Measurements from ENCODE around the gene SLC26A6. TPM values are rescaled to one million over a fixed set of nuclear protein-coding genes. Genes with fewer than 3 reads are reported as not detected.

Gene SLC26A6
- total and polyA plus RNA-seq, 4 experiments from 2014 or later: 3.0 to 32.4 (median 17.6) TPM

- CTCF ChIA-PET (ENCODE audit: partially characterized antibody): no interaction called here
These were observed 49.9 kb downstream of the SLC26A6 start for GRCh38 chr3:48585411-48585810.

GRCh38 chr3:48584836-48585235 lies 50.4 kb downstream of the SLC26A6 start:
- H3K9me3 ChIP-seq (ENCODE audit: control insufficient read depth in 1 of 2, low read length in 2 of 2): no peaks in the 10 kb centered on the region
- no peaks in the 10 kb centered on the region for H3K36me3 ChIP-seq (ENCODE audit: insufficient read depth, low read length)
- intact Hi-C loops (cut with micrococcal nuclease): no loop called here
- Mint-ChIP-seq H3K9me3 (no peaks in the 10 kb centered on the region), H3K4me3 (no peak overlapping the region), H3K4me1 (no peaks in the 10 kb centered on the region), H3K27ac (no peak overlapping the region), H3K27me3 (peaks cover 9 to 20% of the 10 kb centered on the region in 2 donors), H3K36me3 (no peaks in the 10 kb centered on the region)
- no peaks in the 10 kb centered on the region for H3K4me1 ChIP-seq (ENCODE audit: insufficient read depth, low read length)
- no peak for DNase-seq
- CTCF ChIA-PET (ENCODE audit: partially characterized antibody): no interaction called here
- no peak overlapping the region for H3K4me3 ChIP-seq (ENCODE audit: low read length in 2 of 2)
- no peak overlapping the region for H3K27ac ChIP-seq (ENCODE audit: low read depth, low read length)
- no peaks in the 10 kb centered on the region for H3K27me3 ChIP-seq (ENCODE audit: insufficient read depth, low read length)
- POLR2A ChIA-PET (ENCODE audit: partially characterized antibody): no interaction called here

More at GRCh38 chr3:48585411-48585810, 49.9 kb downstream of the SLC26A6 start:
- Histone ChIP-seq H3K27me3 (ENCODE audit: insufficient read depth, low read length) (no peaks in the 10 kb centered on the region), H3K4me3 (ENCODE audit: low read length in 2 of 2) (no peak overlapping the region), H3K4me1 (ENCODE audit: insufficient read depth, low read length) (no peaks in the 10 kb centered on the region), H3K9me3 (ENCODE audit: control insufficient read depth in 1 of 2, low read length in 2 of 2) (no peaks in the 10 kb centered on the region), H3K36me3 (ENCODE audit: insufficient read depth, low read length) (no peaks in the 10 kb centered on the region), H3K27ac (ENCODE audit: low read depth, low read length) (no peak overlapping the region)
- intact Hi-C loops (cut with micrococcal nuclease): no loop called here
- no peaks in the 10 kb centered on the region for H3K4me1 Mint-ChIP-seq
- POLR2A ChIA-PET (ENCODE audit: partially characterized antibody): no interaction called here
- H3K27ac Mint-ChIP-seq: peak overlapping the region in 1 of 7 donors; percentile 59
- H3K4me3 Mint-ChIP-seq: no peak overlapping the region
- no peak for DNase-seq
- no peaks in the 10 kb centered on the region for H3K36me3 Mint-ChIP-seq
- peaks cover 9 to 21% of the 10 kb centered on the region in 2 donors for H3K27me3 Mint-ChIP-seq
- H3K9me3 Mint-ChIP-seq: no peaks in the 10 kb centered on the region

GRCh38 chr3:48581621-48582481 lies 53.4 kb downstream of the SLC26A6 start:
- Histone ChIP-seq H3K9me3 (ENCODE audit: control insufficient read depth in 1 of 2, low read length in 2 of 2) (no peaks in the 10 kb centered on the region), H3K4me3 (ENCODE audit: low read length in 2 of 2) (no peak overlapping the region), H3K27ac (ENCODE audit: low read depth, low read length) (no peak overlapping the region), H3K36me3 (ENCODE audit: insufficient read depth, low read length) (no peaks in the 10 kb centered on the region), H3K27me3 (ENCODE audit: insufficient read depth, low read length) (no peaks in the 10 kb centered on the region), H3K4me1 (ENCODE audit: insufficient read depth, low read length) (no peaks in the 10 kb centered on the region)
- CTCF ChIA-PET (ENCODE audit: partially characterized antibody): no interaction called here
- H3K4me1 Mint-ChIP-seq: no peaks in the 10 kb centered on the region
- no peak overlapping the region for H3K4me3 Mint-ChIP-seq
- no peaks in the 10 kb centered on the region for H3K9me3 Mint-ChIP-seq
- no peak for DNase-seq
- no peak overlapping the region for H3K27ac Mint-ChIP-seq
- peaks cover 1 to 2% of the 10 kb centered on the region in 2 donors for H3K27me3 Mint-ChIP-seq
- H3K36me3 Mint-ChIP-seq: no peaks in the 10 kb centered on the region
- intact Hi-C loops (cut with micrococcal nuclease): no loop called here
- POLR2A ChIA-PET (ENCODE audit: partially characterized antibody): no interaction called here

GRCh38 chr3:48576647-48577046 lies 58.6 kb downstream of the SLC26A6 start:
- Mint-ChIP-seq H3K4me3 (no peak overlapping the region), H3K9me3 (no peaks in the 10 kb centered on the region), H3K27me3 (peaks cover 0 to 1% of the 10 kb centered on the region in 2 donors), H3K4me1 (no peaks in the 10 kb centered on the region), H3K27ac (no peak overlapping the region), H3K36me3 (no peaks in the 10 kb centered on the region)
- H3K27ac ChIP-seq (ENCODE audit: low read depth, low read length): no peak overlapping the region
- ChIA-PET CTCF (ENCODE audit: partially characterized antibody) (interaction anchor here (0.8 kb wide), 1 partner anchor 20 kb away, joined by 3 read pairs; the partner anchor contains the start of gene PFKFB4), POLR2A (ENCODE audit: partially characterized antibody) (no interaction called here)
- H3K27me3 ChIP-seq (ENCODE audit: insufficient read depth, low read length): no peaks in the 10 kb centered on the region
- DNase-seq: no peak
- intact Hi-C loops (cut with micrococcal nuclease): no loop called here
- H3K36me3 ChIP-seq (ENCODE audit: insufficient read depth, low read length): no peaks in the 10 kb centered on the region
- H3K9me3 ChIP-seq (ENCODE audit: control insufficient read depth in 1 of 2, low read length in 2 of 2): no peaks in the 10 kb centered on the region
- H3K4me1 ChIP-seq (ENCODE audit: insufficient read depth, low read length): no peaks in the 10 kb centered on the region
- no peak overlapping the region for H3K4me3 ChIP-seq (ENCODE audit: low read length in 2 of 2)

Small RNAs within 50 kb of the gene (microRNA-seq; reads per million reads assigned to microRNA genes)
- gene MIR4793 (ENCODE audit: borderline microRNAs expressed, borderline number of aligned reads, borderline replicate concordance) (not detected), gene MIR711 (ENCODE audit: borderline microRNAs expressed, borderline number of aligned reads, borderline replicate concordance) (not detected)

Other genes with a start within 250 kb of the SLC26A6 start
- 1 to 10 TPM; 2.6 to 5.0 TPM for gene PLXNB1, start 205.4 kb downstream of the SLC26A6 start, total RNA-seq
- gene PLXNB1, start 205.4 kb downstream of the SLC26A6 start, polyA plus RNA-seq: under 1 TPM in 1 of 2 donors, not detected in 1; 0.48 TPM
- gene CCDC51, start 195.3 kb downstream of the SLC26A6 start, total RNA-seq: 1 to 10 TPM; 5.1 to 5.4 TPM
- 10 to 100 TPM in 1 of 2 donors, 1 to 10 TPM in 1; 6.6 to 13.3 TPM for gene CCDC51, start 195.3 kb downstream of the SLC26A6 start, polyA plus RNA-seq
- 100 to 1,000 TPM; 309 to 310 TPM for gene TMA7, start 195.2 kb downstream of the SLC26A6 start, total RNA-seq
- 100 to 1,000 TPM; 765 to 952 TPM for gene TMA7, start 195.2 kb downstream of the SLC26A6 start, polyA plus RNA-seq
- gene ATRIP, start 188.7 kb downstream of the SLC26A6 start, total RNA-seq: 10 to 100 TPM; 14.9 to 15.2 TPM
- 10 to 100 TPM; 11.3 to 15.4 TPM for gene ATRIP, start 188.7 kb downstream of the SLC26A6 start, polyA plus RNA-seq
- 100 to 1,000 TPM; 218 TPM for gene SHISA5, start 131.3 kb downstream of the SLC26A6 start, total RNA-seq
- 100 to 1,000 TPM; 434 to 470 TPM for gene SHISA5, start 131.3 kb downstream of the SLC26A6 start, polyA plus RNA-seq
- 1 to 10 TPM; 2.6 to 2.7 TPM for gene PFKFB4, start 78.7 kb downstream of the SLC26A6 start, total RNA-seq
- gene PFKFB4, start 78.7 kb downstream of the SLC26A6 start, polyA plus RNA-seq: 1 to 10 TPM; 2.5 TPM
- gene UCN2, start 71.7 kb downstream of the SLC26A6 start, total RNA-seq: not detected
- gene UCN2, start 71.7 kb downstream of the SLC26A6 start, polyA plus RNA-seq: not detected
- gene COL7A1, start 40.1 kb downstream of the SLC26A6 start, total RNA-seq: 1 to 10 TPM; 1.2 to 1.9 TPM
- not detected for gene COL7A1, start 40.1 kb downstream of the SLC26A6 start, polyA plus RNA-seq
- gene UQCRC1, start 25.8 kb downstream of the SLC26A6 start, total RNA-seq: 10 to 100 TPM; 73.7 to 91.3 TPM
- 100 to 1,000 TPM; 152 to 313 TPM for gene UQCRC1, start 25.8 kb downstream of the SLC26A6 start, polyA plus RNA-seq
- not detected for gene TMEM89, start 13.7 kb downstream of the SLC26A6 start, total RNA-seq
- not detected for gene TMEM89, start 13.7 kb downstream of the SLC26A6 start, polyA plus RNA-seq
- gene CELSR3, start 27.4 kb upstream of the SLC26A6 start, total RNA-seq: 1 to 10 TPM; 3.3 to 3.5 TPM
- gene CELSR3, start 27.4 kb upstream of the SLC26A6 start, polyA plus RNA-seq: under 1 TPM; 0.04 to 0.78 TPM
- 10 to 100 TPM; 20.1 to 21.7 TPM for gene NCKIPSD, start 50.5 kb upstream of the SLC26A6 start, total RNA-seq
- gene NCKIPSD, start 50.5 kb upstream of the SLC26A6 start, polyA plus RNA-seq: 10 to 100 TPM in 1 of 2 donors, 1 to 10 TPM in 1; 8.3 to 16.1 TPM
- gene IP6K2, start 81.8 kb upstream of the SLC26A6 start, total RNA-seq: 10 to 100 TPM; 84.5 to 91.8 TPM
- gene IP6K2, start 81.8 kb upstream of the SLC26A6 start, polyA plus RNA-seq: 10 to 100 TPM; 49.4 to 50.3 TPM
- gene PRKAR2A, start 212.4 kb upstream of the SLC26A6 start, total RNA-seq: 10 to 100 TPM; 41.7 to 45.0 TPM
- 10 to 100 TPM; 11.2 to 16.1 TPM for gene PRKAR2A, start 212.4 kb upstream of the SLC26A6 start, polyA plus RNA-seq

All from CD4-positive, alpha-beta memory T cell (primary cell).